Stomach (tissue), 9 donors: ENCODE data around the gene HECW1. TPM values are rescaled to one million over a fixed set of nuclear protein-coding genes. Genes with fewer than 3 reads are reported as not detected.

Experiments
- DNase-seq, 2 donors: peaks; one replicate each; pipeline versions ENCODE4 v3.0.0 to v3.0.0-alpha.2; 2013 to 2019
- H3K27ac ChIP-seq, 5 donors: fragments of 200-600 bp in 4 of 5; sonication (generic) in 4 of 5; one replicate each; pipeline ENCODE4 v1.5.1; 2013 to 2019; ENCODE audit warnings: mild to moderate bottlenecking in 1 of 5, moderate library complexity in 1 of 5
- H3K27me3 ChIP-seq, 3 donors: fragments of 200-600 bp; sonication (generic); one replicate each; pipeline ENCODE4 v1.5.1; 2017 to 2019; ENCODE audit warnings: mixed run types in 1 of 3
- H3K36me3 ChIP-seq, 4 donors: fragments of 200-600 bp; sonication (generic); 1 replicate in 3 of 4; 2 replicates in 1 of 4; pipeline ENCODE4 v1.5.1; 2016 to 2019
- H3K4me1 ChIP-seq, 4 donors: fragments of 200-600 bp; sonication (generic); one replicate each; pipeline ENCODE4 v1.5.1; 2016 to 2019
- H3K4me3 ChIP-seq, 4 donors: fragments of 200-600 bp; sonication (generic) in 3 of 4; one replicate each; pipeline ENCODE4 v1.5.1; 2016 to 2019; ENCODE audit warnings: mild to moderate bottlenecking in 1 of 4
- H3K9me3 ChIP-seq, 4 donors: fragments of 200-600 bp; sonication (generic); one replicate each; pipeline ENCODE4 v1.5.1; 2016 to 2019
- EP300 ChIP-seq: sonication (generic); formaldehyde crosslinking; IDR thresholded peaks from one replicate; pipeline ENCODE4 v1.6.1; 2017; ENCODE audit warnings: antibody characterized with exemption
- POLR2A ChIP-seq, 4 donors: fragments of 450-650 bp; IDR thresholded peaks; one replicate each; pipeline ENCODE4 v1.6.1; 2016; ENCODE audit warnings: antibody characterized with exemption in 4 of 4, control low read depth in 2 of 4, mild to moderate bottlenecking in 1 of 4, moderate library complexity in 1 of 4
- POLR2AphosphoS5 ChIP-seq, 3 donors: sonication (generic); formaldehyde crosslinking; IDR thresholded peaks; one replicate each; pipeline ENCODE4 v1.6.1; 2016; ENCODE audit warnings: antibody characterized with exemption in 3 of 3
- WGBS, 5 donors: extraction: QIAGEN DNeasy Blood & Tissue Kit in 3 of 5; methylation state at CpG; one replicate each; pipeline versions ENCODE4 v1.1.5 to v1.1.7; 2013 to 2018; 5-methylcytosine and 5-hydroxymethylcytosine counted together
- intact Hi-C: fragments of 100-400 bp; cut with DNase I; formaldehyde crosslinking; loops from one replicate; pipeline ENCODE4 v1.15.1; 2023; ENCODE audit warnings: low total_unique reads
- polyA plus RNA-seq, 3 donors: library from polyadenylated mRNA; stranded (reverse); fragments of 200-250 nt; gene quantifications; one replicate each; pipeline ENCODE4 v1.2.3, GENCODE V29; 2013
- total RNA-seq, 5 donors: library from RNA; depleted of rRNA; stranded (reverse); fragments of >200 nt; gene quantifications; one replicate each; pipeline versions ENCODE4 v1.1.0 to v1.2.3, GENCODE V29; 2014 to 2016
- TF ChIP-seq, protein P1 (sequence below), 7 experiments: fragments of 450-650 bp in 4 of 7; fragments of 200-600 bp in 3 of 7; sonication (generic) in 3 of 7; IDR thresholded peaks; one replicate each; pipeline ENCODE4 v1.5.1; 2016 to 2019; ENCODE audit warnings: antibody characterized with exemption in 7 of 7, control low read depth in 2 of 7, mild to moderate bottlenecking in 1 of 7
- donor health status: healthy with polysubstance abuse.
- donor health status: Bipolar disorder and iron deficiency.
- donor health status: healthy.

Gene HECW1
- total and polyA plus RNA-seq, 8 donors, result 0.29 to 11.1 (median 1.4) TPM; not detected in 1

DNA sequence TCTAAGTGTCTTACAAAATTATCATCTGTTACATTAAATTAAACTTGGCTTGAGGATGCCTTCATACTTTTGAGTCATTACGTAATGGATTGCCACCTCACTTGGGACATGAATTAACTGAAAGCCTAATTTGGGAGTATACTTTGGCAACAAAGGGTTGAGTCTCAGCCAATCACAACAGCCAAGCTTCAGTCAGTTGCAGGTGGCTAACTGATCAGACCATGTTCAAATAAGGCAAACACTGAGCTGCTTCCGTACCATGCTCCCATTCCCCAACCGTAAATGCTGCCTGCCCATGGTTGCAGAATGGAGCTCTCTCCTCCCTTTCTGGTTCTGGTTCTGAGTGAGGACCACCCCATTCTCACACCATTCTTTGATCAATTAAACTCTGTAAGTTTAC lies 377.6 kb downstream of the HECW1 start:
- no peaks in the 10 kb centered on the region for H3K9me3 ChIP-seq
- TF ChIP-seq, protein P1, sequence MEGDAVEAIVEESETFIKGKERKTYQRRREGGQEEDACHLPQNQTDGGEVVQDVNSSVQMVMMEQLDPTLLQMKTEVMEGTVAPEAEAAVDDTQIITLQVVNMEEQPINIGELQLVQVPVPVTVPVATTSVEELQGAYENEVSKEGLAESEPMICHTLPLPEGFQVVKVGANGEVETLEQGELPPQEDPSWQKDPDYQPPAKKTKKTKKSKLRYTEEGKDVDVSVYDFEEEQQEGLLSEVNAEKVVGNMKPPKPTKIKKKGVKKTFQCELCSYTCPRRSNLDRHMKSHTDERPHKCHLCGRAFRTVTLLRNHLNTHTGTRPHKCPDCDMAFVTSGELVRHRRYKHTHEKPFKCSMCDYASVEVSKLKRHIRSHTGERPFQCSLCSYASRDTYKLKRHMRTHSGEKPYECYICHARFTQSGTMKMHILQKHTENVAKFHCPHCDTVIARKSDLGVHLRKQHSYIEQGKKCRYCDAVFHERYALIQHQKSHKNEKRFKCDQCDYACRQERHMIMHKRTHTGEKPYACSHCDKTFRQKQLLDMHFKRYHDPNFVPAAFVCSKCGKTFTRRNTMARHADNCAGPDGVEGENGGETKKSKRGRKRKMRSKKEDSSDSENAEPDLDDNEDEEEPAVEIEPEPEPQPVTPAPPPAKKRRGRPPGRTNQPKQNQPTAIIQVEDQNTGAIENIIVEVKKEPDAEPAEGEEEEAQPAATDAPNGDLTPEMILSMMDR (IDR thresholded peaks at IDR 0.05), result no peak
- TF ChIP-seq POLR2A (IDR thresholded peaks at IDR 0.05) (no peak), EP300 (no peak), POLR2AphosphoS5 (IDR thresholded peaks at IDR 0.05) (no peak)
- no peaks in the 10 kb centered on the region for H3K27me3 ChIP-seq
- H3K4me3 ChIP-seq, result no peak overlapping the region
- H3K36me3 ChIP-seq, result no peaks in the 10 kb centered on the region
- no peak for DNase-seq
- intact Hi-C loops, result no loop called here
- no peak overlapping the region for H3K27ac ChIP-seq
- no peaks in the 10 kb centered on the region for H3K4me1 ChIP-seq
- WGBS, 5 donors, result 74 to 89% (median 84%) methylated on average over 3 of the region's 3 CpGs

DNA sequence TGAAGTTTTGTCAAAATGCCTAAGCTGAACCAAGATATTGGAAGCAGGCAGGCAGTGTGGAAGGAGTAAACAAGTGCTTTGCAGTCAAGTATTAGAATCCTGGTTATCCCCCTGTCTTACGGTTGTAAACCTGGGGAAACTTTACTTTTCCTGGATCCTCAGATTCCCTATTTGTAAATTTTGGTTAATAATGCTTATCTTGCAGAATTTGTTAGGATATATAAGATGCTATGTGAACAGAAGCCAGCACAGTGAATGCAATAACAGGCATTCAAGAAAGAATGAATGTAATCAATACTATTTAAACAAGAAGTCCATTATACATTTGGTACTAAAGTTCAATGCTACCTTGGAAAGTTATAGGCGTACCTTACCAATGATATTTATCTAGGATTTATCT lies 378.7 kb downstream of the HECW1 start:
- 80 to 94% (median 84%) methylated on average over 2 of the region's 2 CpGs for WGBS, 5 donors
- intact Hi-C loops, result no loop called here

DNA sequence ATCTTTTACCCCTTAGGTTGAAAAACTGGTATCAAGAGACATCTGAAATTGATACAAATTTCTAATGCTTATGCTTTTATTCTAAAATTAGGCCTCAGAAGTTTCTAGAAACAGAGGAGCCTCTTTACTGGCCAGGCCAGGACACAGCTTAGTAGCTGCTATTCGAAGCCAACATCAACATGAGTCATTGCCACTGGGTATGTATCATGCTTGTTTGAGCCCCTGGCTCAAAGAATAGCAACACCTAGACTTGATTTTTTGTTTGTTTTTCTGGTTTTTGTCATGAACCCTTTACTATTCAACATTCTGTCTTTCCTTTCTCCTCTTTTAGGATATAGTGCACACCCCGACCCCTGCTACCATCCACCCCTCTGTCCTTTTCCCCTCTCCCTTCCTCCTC lies 379.5 kb downstream of the HECW1 start:
- H3K27me3 ChIP-seq, result no peaks in the 10 kb centered on the region
- H3K9me3 ChIP-seq, result no peaks in the 10 kb centered on the region
- no peak overlapping the region for H3K27ac ChIP-seq
- intact Hi-C loops, result no loop called here
- no peaks in the 10 kb centered on the region for H3K36me3 ChIP-seq
- 39 to 72% (median 66%) methylated on average over 2 of the region's 2 CpGs for WGBS, 5 donors
- DNase-seq, result no peak
- no peaks in the 10 kb centered on the region for H3K4me1 ChIP-seq
- no peak overlapping the region for H3K4me3 ChIP-seq
- no peak for TF ChIP-seq POLR2A (IDR thresholded peaks at IDR 0.05)
- TF ChIP-seq POLR2AphosphoS5 (IDR thresholded peaks at IDR 0.05), result no peak
- no peak for TF ChIP-seq EP300
- TF ChIP-seq, protein P1 (IDR thresholded peaks at IDR 0.05), result no peak

More for the DNA sequence above, 378.7 kb downstream of the HECW1 start:
- Histone ChIP-seq H3K27ac (no peak overlapping the region), H3K4me1 (no peaks in the 10 kb centered on the region), H3K4me3 (no peak overlapping the region), H3K36me3 (no peaks in the 10 kb centered on the region), H3K9me3 (no peaks in the 10 kb centered on the region), H3K27me3 (no peaks in the 10 kb centered on the region)
- TF ChIP-seq POLR2A (IDR thresholded peaks at IDR 0.05), result no peak
- TF ChIP-seq POLR2AphosphoS5 (IDR thresholded peaks at IDR 0.05), result no peak
- no peak for TF ChIP-seq EP300
- TF ChIP-seq, protein P1 (IDR thresholded peaks at IDR 0.05), result no peak
- DNase-seq, result no peak

DNA sequence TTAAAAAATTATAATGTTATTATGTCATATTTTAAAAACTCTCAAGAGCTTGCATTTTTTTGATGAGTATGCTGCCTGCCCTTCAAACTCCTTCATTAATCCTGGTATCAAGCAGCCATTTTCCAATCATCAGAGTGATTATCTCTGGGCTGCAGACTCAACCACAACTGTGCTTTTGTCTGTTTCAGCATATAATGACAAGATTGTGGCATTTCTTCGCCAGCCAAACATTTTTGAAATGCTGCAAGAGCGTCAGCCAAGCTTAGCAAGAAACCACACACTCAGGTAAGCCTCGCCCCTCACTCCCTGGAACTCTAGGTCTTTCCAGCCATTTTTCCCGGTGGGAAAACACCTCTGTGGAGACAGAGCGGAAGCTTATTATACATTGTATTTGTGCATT lies 380.4 kb downstream of the HECW1 start:
- Histone ChIP-seq H3K4me3 (no peak overlapping the region), H3K9me3 (no peaks in the 10 kb centered on the region), H3K27me3 (no peaks in the 10 kb centered on the region), H3K4me1 (no peaks in the 10 kb centered on the region), H3K36me3 (no peaks in the 10 kb centered on the region), H3K27ac (no peak overlapping the region)
- WGBS, 5 donors, result 78 to 88% (median 84%) methylated on average over 5 of the region's 5 CpGs
- no peak for DNase-seq
- intact Hi-C loops, result no loop called here
- no peak for TF ChIP-seq POLR2A (IDR thresholded peaks at IDR 0.05)
- TF ChIP-seq POLR2AphosphoS5 (IDR thresholded peaks at IDR 0.05), result no peak
- no peak for TF ChIP-seq EP300
- TF ChIP-seq, protein P1 (IDR thresholded peaks at IDR 0.05), result no peak
